Neural progenitor cell (in vitro differentiated cells): ENCODE data around the gene PIK3C2B. TPM values are rescaled to one million over a fixed set of nuclear protein-coding genes. Genes with fewer than 3 reads are reported as not detected.

Experiments used
- DNase-seq: peaks from one replicate; pipeline ENCODE4 v3.0.0-alpha.2; 2016; ENCODE audit warnings: low spot score
- H2AFZ ChIP-seq: fragments of 200-600 bp; sonication (generic); replicated peaks from 2 replicates; pipeline ENCODE4 v1.6.1; 2016; ENCODE audit warnings: antibody characterized with exemption
- H3F3A ChIP-seq: fragments of 200-600 bp; sonication (generic); 2 replicates; pipeline ENCODE4 v1.6.1; 2016; ENCODE audit warnings: antibody characterized with exemption, low read depth
- H3K27ac ChIP-seq: fragments of 200-600 bp; sonication (generic); 2 replicates; pipeline ENCODE4 v1.5.1; 2016; ENCODE audit warnings: mild to moderate bottlenecking
- H3K27me3 ChIP-seq: fragments of 200-600 bp; sonication (generic); 2 replicates; pipeline ENCODE4 v1.6.1; 2016; ENCODE audit warnings: mild to moderate bottlenecking, moderate library complexity
- H3K36me3 ChIP-seq: fragments of 200-600 bp; sonication (generic); 2 replicates; pipeline ENCODE4 v1.5.1; 2016
- H3K4me1 ChIP-seq: fragments of 200-600 bp; sonication (generic); 2 replicates; pipeline ENCODE4 v1.6.1; 2016; ENCODE audit warnings: mixed run types
- H3K4me2 ChIP-seq: fragments of 200-600 bp; sonication (generic); 2 replicates; pipeline ENCODE4 v1.6.1; 2016
- H3K4me3 ChIP-seq: fragments of 200-600 bp; sonication (generic); 2 replicates; pipeline ENCODE4 v1.5.1; 2016
- H3K79me2 ChIP-seq: fragments of 200-600 bp; sonication (generic); 2 replicates; pipeline ENCODE4 v1.6.1; 2016; ENCODE audit warnings: low read depth
- H3K9ac ChIP-seq: fragments of 200-600 bp; sonication (generic); 2 replicates; pipeline ENCODE4 v1.6.1; 2016
- H3K9me3 ChIP-seq: fragments of 200-600 bp; sonication (generic); 2 replicates; pipeline ENCODE4 v1.5.1; 2016; ENCODE audit warnings: low read depth
- H4K20me1 ChIP-seq: fragments of 200-600 bp; sonication (generic); 2 replicates; pipeline ENCODE4 v1.6.1; 2016; ENCODE audit warnings: low read depth
- H3K27ac Mint-ChIP-seq: 3 replicates; pipeline ENCODE4 v1.8.0; 2021; ENCODE audit warnings: mixed read lengths
- H3K27me3 Mint-ChIP-seq: 2 replicates; pipeline ENCODE4 v1.8.0; 2022; ENCODE audit warnings: low read depth, mild to moderate bottlenecking, inconsistent platforms, moderate library complexity, mixed read lengths; ENCODE audit not compliant: insufficient read depth
- H3K36me3 Mint-ChIP-seq: 3 replicates; pipeline ENCODE4 v1.8.0; 2021; ENCODE audit warnings: mixed read lengths
- H3K4me1 Mint-ChIP-seq: 3 replicates; pipeline ENCODE4 v1.8.0; 2021; ENCODE audit warnings: mixed read lengths
- H3K4me3 Mint-ChIP-seq: 3 replicates; pipeline ENCODE4 v1.8.0; 2021; ENCODE audit warnings: mild to moderate bottlenecking, moderate library complexity, mixed read lengths
- H3K9me3 Mint-ChIP-seq: 3 replicates; pipeline ENCODE4 v1.8.0; 2020; ENCODE audit warnings: mixed read lengths
- CTCF ChIP-seq: fragments of 200-600 bp; sonication (generic); IDR thresholded peaks from 2 replicates; pipeline ENCODE4 v1.5.1; 2017; ENCODE audit warnings: antibody characterized with exemption, mild to moderate bottlenecking
- EZH2 ChIP-seq: fragments of 200-600 bp; sonication (generic); IDR thresholded peaks from 2 replicates; pipeline ENCODE4 v1.6.1; 2017; ENCODE audit warnings: antibody characterized with exemption, mild to moderate bottlenecking, moderate library complexity
- EZH2phosphoT487 ChIP-seq: fragments of 200-600 bp; sonication (generic); IDR thresholded peaks from 2 replicates; pipeline ENCODE4 v1.6.1; 2017; ENCODE audit warnings: antibody characterized with exemption
- total RNA-seq: library from RNA; depleted of rRNA; stranded (reverse); fragments of >200 nt; gene quantifications from 2 replicates; pipeline ENCODE4 v1.2.3, GENCODE V29; 2015; ENCODE audit warnings: low replicate concordance

PIK3C2B gene
- total RNA-seq, 1 donor from 2014 or later = 20.7 TPM

DNA sequence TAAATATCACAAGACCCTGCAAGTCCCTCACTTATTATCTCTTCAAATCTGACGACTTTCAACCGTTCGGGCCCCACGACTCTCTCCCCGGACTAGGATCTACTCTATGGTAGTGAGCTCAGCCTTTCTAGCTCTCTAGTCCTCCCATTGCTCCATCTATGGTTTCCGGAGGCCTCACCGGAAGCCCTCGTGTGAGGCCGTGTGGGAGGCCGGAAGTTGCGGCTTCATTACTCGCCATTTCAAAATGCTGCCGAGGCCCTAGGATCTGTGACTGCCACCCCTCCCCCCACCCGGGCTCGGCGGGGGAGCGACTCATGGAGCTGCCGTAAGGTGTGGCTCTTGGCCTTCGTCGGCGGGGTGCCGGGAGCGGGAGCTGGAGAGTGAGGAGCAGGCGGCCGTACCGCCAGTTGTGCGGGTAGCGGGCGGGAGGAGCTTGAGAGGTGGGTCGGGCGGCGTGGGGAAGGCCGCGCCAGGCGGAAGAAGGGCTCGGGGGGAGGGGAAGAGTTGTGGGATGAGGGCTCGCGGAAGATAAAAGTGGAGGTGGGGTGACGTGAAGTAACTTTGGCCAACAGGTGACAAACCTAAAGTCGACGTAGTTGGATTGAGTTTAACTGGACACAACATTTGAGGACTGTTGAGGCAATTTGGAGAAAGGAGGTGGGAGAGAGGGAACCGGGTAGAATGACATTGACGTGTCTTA is 21.7 kb upstream of the PIK3C2B start, which contains the start of gene MDM4:
Gene MDM4, plus strand, starts transcription at position 227 of the 700 bp plus-strand sequence. CDS start 9,113 bp downstream, outside the sequence.
- DNase-seq = peak; percentile 95
- H3K36me3 ChIP-seq = no peaks in the 10 kb centered on the region
- TF ChIP-seq EZH2 (peak; percentile 49), CTCF (no peak)
- peak within 1 kb of the TSS; percentile 91 for H3K9ac ChIP-seq
- H4K20me1 ChIP-seq = peaks cover 24% of the 10 kb centered on the region
- Mint-ChIP-seq H3K4me3 (no peak within 1 kb of the TSS), H3K27me3 (peaks cover 8% of the 10 kb centered on the region), H3K4me1 (peaks cover 7% of the 10 kb centered on the region), H3K36me3 (peaks cover 18% of the 10 kb centered on the region), H3K9me3 (no peaks in the 10 kb centered on the region), H3K27ac (no peak within 1 kb of the TSS)
- peaks cover 6% of the 10 kb centered on the region for H3K4me1 ChIP-seq
- no peaks in the 10 kb centered on the region for H3K27me3 ChIP-seq
- peaks cover 52% of the 10 kb centered on the region for H3K79me2 ChIP-seq
- H3K9me3 ChIP-seq = no peaks in the 10 kb centered on the region
- H3F3A ChIP-seq = peaks cover 12% of the 10 kb centered on the region
- H3K4me3 ChIP-seq = peak within 1 kb of the TSS; percentile 88
- H2AFZ ChIP-seq = peak within 1 kb of the TSS; percentile 98
- peak within 1 kb of the TSS; percentile 80 for H3K27ac ChIP-seq
- peak within 1 kb of the TSS; percentile 79 for H3K4me2 ChIP-seq

GRCh38 chr1:204514828-204515227 is 20.2 kb upstream of the PIK3C2B start:
- Mint-ChIP-seq H3K27me3 (peaks cover 8% of the 10 kb centered on the region), H3K9me3 (no peaks in the 10 kb centered on the region), H3K36me3 (peaks cover 12% of the 10 kb centered on the region), H3K4me3 (peak overlapping the region; percentile 11), H3K4me1 (peaks cover 7% of the 10 kb centered on the region), H3K27ac (no peak overlapping the region)
- Histone ChIP-seq H3K79me2 (peaks cover 37% of the 10 kb centered on the region), H3F3A (peaks cover 12% of the 10 kb centered on the region), H3K27me3 (no peaks in the 10 kb centered on the region), H3K27ac (no peak overlapping the region), H3K4me2 (no peak overlapping the region), H3K9ac (no peak overlapping the region), H3K9me3 (no peaks in the 10 kb centered on the region), H2AFZ (peak overlapping the region; percentile 23), H3K36me3 (no peaks in the 10 kb centered on the region), H3K4me1 (peaks cover 6% of the 10 kb centered on the region), H3K4me3 (no peak overlapping the region), H4K20me1 (peaks cover 12% of the 10 kb centered on the region)
- TF ChIP-seq EZH2phosphoT487 (no peak), CTCF (no peak), EZH2 (no peak)
- DNase-seq = no peak

DNA sequence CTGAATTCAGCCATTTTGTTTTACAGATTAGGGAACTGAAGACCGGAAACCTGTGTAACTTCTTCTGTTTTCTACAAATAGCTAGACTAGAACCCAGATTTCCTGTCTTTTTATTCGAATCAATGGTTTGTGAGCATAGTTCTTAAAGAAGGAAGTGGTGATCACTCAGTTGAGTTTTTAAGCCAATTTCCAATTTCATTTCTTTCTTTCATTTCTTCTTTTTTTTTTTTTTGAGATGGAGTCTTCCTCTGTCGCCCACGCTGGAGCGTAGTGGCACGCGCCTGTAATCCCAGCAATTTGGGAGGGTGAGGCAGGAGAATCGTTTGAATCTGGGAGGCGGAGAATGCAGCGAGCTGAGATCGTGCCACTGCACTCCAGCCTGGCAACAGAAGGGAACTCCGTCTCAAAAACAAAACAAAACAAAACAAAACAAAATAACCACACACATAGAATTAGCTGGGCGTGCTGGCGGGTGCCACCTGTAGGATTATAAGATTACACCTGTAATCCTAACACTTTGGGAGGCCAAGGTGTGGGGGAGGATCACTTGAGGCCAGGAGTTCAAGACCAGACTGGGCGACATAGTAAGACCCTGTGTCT is 18.6 kb upstream of the PIK3C2B start:
- no peak overlapping the region for H2AFZ ChIP-seq
- peaks cover 6% of the 10 kb centered on the region for H3K4me1 ChIP-seq
- H3K9ac ChIP-seq = no peak overlapping the region
- H3K4me3 ChIP-seq = no peak overlapping the region
- no peak overlapping the region for H3K4me2 ChIP-seq
- Mint-ChIP-seq H3K27me3 (peaks cover 8% of the 10 kb centered on the region), H3K4me1 (peaks cover 5% of the 10 kb centered on the region), H3K9me3 (no peaks in the 10 kb centered on the region), H3K27ac (no peak overlapping the region), H3K4me3 (no peak overlapping the region), H3K36me3 (peaks cover 3% of the 10 kb centered on the region)
- H3K79me2 ChIP-seq = peaks cover 21% of the 10 kb centered on the region
- H3F3A ChIP-seq = peaks cover 12% of the 10 kb centered on the region
- TF ChIP-seq EZH2 = no peak
- no peak for TF ChIP-seq CTCF
- TF ChIP-seq EZH2phosphoT487 = no peak
- no peak for DNase-seq
- H4K20me1 ChIP-seq = peaks cover 2% of the 10 kb centered on the region
- no peaks in the 10 kb centered on the region for H3K36me3 ChIP-seq
- H3K27ac ChIP-seq = no peak overlapping the region
- H3K9me3 ChIP-seq = no peaks in the 10 kb centered on the region
- no peaks in the 10 kb centered on the region for H3K27me3 ChIP-seq
